Esophagus (tissue), 2 donors: Measurements from ENCODE around the gene FBXL20. TPM values are rescaled to one million over a fixed set of nuclear protein-coding genes. Genes with fewer than 3 reads are reported as not detected.

Experiments
- H3K27ac ChIP-seq, 2 donors: one replicate each; pipeline ENCODE4 v1.5.1; 2013; ENCODE audit warnings: low read depth in 2 of 2, mild to moderate bottlenecking in 2 of 2, inconsistent platforms in 1 of 2, low read length in 1 of 2, moderate library complexity in 1 of 2
- H3K27me3 ChIP-seq, 2 donors: one replicate each; pipeline ENCODE4 v1.6.1; 2013; ENCODE audit warnings: low read length in 2 of 2, control low read depth in 1 of 2, mild to moderate bottlenecking in 1 of 2; ENCODE audit not compliant: insufficient read depth in 2 of 2, control insufficient read depth in 1 of 2
- H3K36me3 ChIP-seq, 2 donors: one replicate each; pipeline ENCODE4 v1.6.1; 2013; ENCODE audit warnings: low read length in 1 of 2; ENCODE audit not compliant: control insufficient read depth in 2 of 2, insufficient read depth in 2 of 2
- H3K4me1 ChIP-seq, 2 donors: one replicate each; pipeline ENCODE4 v1.6.1; 2013; ENCODE audit warnings: low read length in 1 of 2; ENCODE audit not compliant: control insufficient read depth in 2 of 2, insufficient read depth in 2 of 2
- H3K4me3 ChIP-seq, 2 donors: one replicate each; pipeline ENCODE4 v1.5.1; 2013; ENCODE audit warnings: low read length in 2 of 2, mild to moderate bottlenecking in 2 of 2, low read depth in 1 of 2, moderate library complexity in 1 of 2
- H3K9me3 ChIP-seq, 2 donors: one replicate each; pipeline ENCODE4 v1.6.1; 2013; ENCODE audit warnings: mild to moderate bottlenecking in 2 of 2, low read depth in 1 of 2, low read length in 1 of 2, moderate library complexity in 1 of 2; ENCODE audit not compliant: control insufficient read depth in 2 of 2, insufficient read depth in 1 of 2
- WGBS, 2 donors: extraction: QIAGEN DNeasy Blood & Tissue Kit; methylation state at CpG; one replicate each; pipeline ENCODE4 v1.1.7; 2013; 5-methylcytosine and 5-hydroxymethylcytosine counted together
- polyA plus RNA-seq, 2 donors: library from polyadenylated mRNA; stranded (reverse); fragments of 200-250 nt; gene quantifications; one replicate each; pipeline ENCODE4 v1.2.3, GENCODE V29; 2013
- donor health status: healthy with polysubstance abuse.
- donor health status: Bipolar disorder and iron deficiency.

FBXL20 gene
- polyA plus RNA-seq, 2 donors = 2.3 to 3.8 TPM

DNA sequence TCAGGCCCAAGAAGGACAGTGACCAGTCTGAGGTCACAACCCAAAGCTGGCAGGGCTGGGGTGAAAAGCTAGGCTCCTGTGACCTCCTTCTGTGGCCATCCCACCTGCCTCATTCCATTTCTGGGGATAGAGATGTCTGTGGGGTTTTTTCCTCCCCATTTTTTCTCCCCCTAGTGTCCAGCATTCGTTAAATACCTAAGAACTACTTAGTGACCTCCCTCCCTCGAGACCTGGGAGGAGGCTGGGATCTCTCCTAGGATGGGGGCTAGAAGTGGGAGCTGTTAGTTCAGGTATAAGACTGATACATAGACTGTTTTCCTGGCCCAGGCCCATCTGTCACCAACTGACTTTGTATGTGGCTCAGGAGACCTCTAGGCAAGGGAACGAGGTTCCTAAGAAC, 155.2 kb downstream of the FBXL20 start:
- no peaks in the 10 kb centered on the region for H3K9me3 ChIP-seq
- WGBS, 2 donors = 49 to 50% methylated on average over 3 of the region's 3 CpGs
- no peaks in the 10 kb centered on the region for H3K36me3 ChIP-seq
- no peak overlapping the region for H3K4me3 ChIP-seq
- H3K4me1 ChIP-seq = no peaks in the 10 kb centered on the region
- no peak overlapping the region for H3K27ac ChIP-seq
- H3K27me3 ChIP-seq = no peaks in the 10 kb centered on the region

- no peaks in the 10 kb centered on the region for H3K36me3 ChIP-seq
- no peak overlapping the region for H3K27ac ChIP-seq
- H3K27me3 ChIP-seq = no peaks in the 10 kb centered on the region
- H3K4me1 ChIP-seq = no peaks in the 10 kb centered on the region
- H3K4me3 ChIP-seq = no peak overlapping the region
- WGBS, 2 donors = 32 to 37% methylated on average over 6 of the region's 6 CpGs
- H3K9me3 ChIP-seq = no peaks in the 10 kb centered on the region
Observed at GRCh38 chr17:39244600-39245570, 156.5 kb downstream of the FBXL20 start.

- Histone ChIP-seq H3K4me1 (peaks cover 0 to 4% of the 10 kb centered on the region in 2 donors), H3K27ac (no peak overlapping the region), H3K27me3 (no peaks in the 10 kb centered on the region), H3K4me3 (no peak overlapping the region), H3K9me3 (no peaks in the 10 kb centered on the region), H3K36me3 (no peaks in the 10 kb centered on the region)
- WGBS, 2 donors = 42 to 50% methylated on average over 11 of the region's 11 CpGs
Observed at GRCh38 chr17:39244016-39244599, 157.3 kb downstream of the FBXL20 start.

GRCh38 chr17:39243155-39243554, 158.3 kb downstream of the FBXL20 start:
- H3K27me3 ChIP-seq = no peaks in the 10 kb centered on the region

DNA sequence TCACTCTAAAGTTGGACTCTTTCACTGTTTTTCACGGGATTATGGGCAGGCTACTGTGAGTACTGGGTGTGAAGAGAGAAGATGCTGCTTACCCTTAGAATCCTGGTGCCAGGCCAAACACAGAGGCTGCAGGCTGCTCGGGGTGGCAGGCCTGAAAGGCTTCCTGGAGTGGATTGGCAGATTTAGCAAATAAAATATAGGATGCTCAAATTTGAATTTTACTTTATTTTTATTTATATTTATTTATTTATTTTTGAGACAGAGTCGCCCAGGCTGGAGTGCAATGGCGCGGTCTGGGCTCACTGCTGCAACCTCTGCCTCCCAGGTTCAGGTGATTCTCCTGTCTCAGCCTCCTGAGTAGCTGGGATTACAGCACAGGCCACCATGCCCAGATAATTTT, 160.8 kb downstream of the FBXL20 start:
- 84 to 89% methylated on average over 5 of the region's 5 CpGs for WGBS, 2 donors
- no peaks in the 10 kb centered on the region for H3K9me3 ChIP-seq

More at GRCh38 chr17:39243155-39243554, 158.3 kb downstream of the FBXL20 start:
- Histone ChIP-seq H3K4me3 (no peak overlapping the region), H3K27ac (no peak overlapping the region), H3K4me1 (peaks cover 0 to 4% of the 10 kb centered on the region in 2 donors), H3K9me3 (no peaks in the 10 kb centered on the region), H3K36me3 (no peaks in the 10 kb centered on the region)
- WGBS, 2 donors = 64 to 67% methylated on average over 8 of the region's 8 CpGs

GRCh38 chr17:39239640-39240314, 161.6 kb downstream of the FBXL20 start:
- peaks cover 0 to 4% of the 10 kb centered on the region in 2 donors for H3K4me1 ChIP-seq
- H3K27me3 ChIP-seq = no peaks in the 10 kb centered on the region
- no peak overlapping the region for H3K4me3 ChIP-seq
- WGBS, 2 donors = 25% methylated on average over 16 of the region's 16 CpGs
- no peak overlapping the region for H3K27ac ChIP-seq
- no peaks in the 10 kb centered on the region for H3K36me3 ChIP-seq
- no peaks in the 10 kb centered on the region for H3K9me3 ChIP-seq

More for the DNA sequence above, 160.8 kb downstream of the FBXL20 start:
- no peak overlapping the region for H3K4me3 ChIP-seq
- H3K4me1 ChIP-seq = peaks cover 0 to 4% of the 10 kb centered on the region in 2 donors
- H3K36me3 ChIP-seq = no peaks in the 10 kb centered on the region
- no peak overlapping the region for H3K27ac ChIP-seq
- no peaks in the 10 kb centered on the region for H3K27me3 ChIP-seq

GRCh38 chr17:39238311-39238972, 163.0 kb downstream of the FBXL20 start:
- Histone ChIP-seq H3K27ac (no peak overlapping the region), H3K36me3 (no peaks in the 10 kb centered on the region), H3K27me3 (no peaks in the 10 kb centered on the region), H3K4me3 (no peak overlapping the region), H3K9me3 (no peaks in the 10 kb centered on the region), H3K4me1 (peaks cover 0 to 4% of the 10 kb centered on the region in 2 donors)
- 27 to 30% methylated on average over 15 of the region's 15 CpGs for WGBS, 2 donors

DNA sequence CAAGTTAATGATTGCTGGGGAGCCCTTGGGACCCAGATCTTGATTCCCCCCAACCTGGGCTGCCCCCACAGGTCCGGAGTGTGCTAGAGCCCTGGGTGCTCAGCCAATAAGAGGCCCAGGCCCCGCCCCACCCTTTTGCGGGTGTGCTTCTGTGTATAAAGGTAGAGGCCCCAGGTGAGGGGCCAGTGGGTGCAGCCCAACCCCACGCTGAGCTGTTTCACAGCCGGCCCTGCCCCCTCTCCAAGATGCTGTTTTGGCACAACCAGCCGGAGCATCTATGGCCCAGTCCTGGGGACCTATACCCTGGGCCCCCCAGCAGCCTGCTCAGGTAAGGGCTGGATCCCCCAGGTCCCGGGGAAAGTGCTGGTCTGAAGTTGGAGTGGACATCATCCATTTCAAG, 163.8 kb downstream of the FBXL20 start:
- WGBS, 2 donors = 70 to 81% methylated on average over 7 of the region's 7 CpGs
- H3K27me3 ChIP-seq = no peaks in the 10 kb centered on the region
- H3K27ac ChIP-seq = no peak overlapping the region
- H3K4me3 ChIP-seq = no peak overlapping the region
- no peaks in the 10 kb centered on the region for H3K9me3 ChIP-seq
- H3K36me3 ChIP-seq = no peaks in the 10 kb centered on the region
- H3K4me1 ChIP-seq = peaks cover 0 to 4% of the 10 kb centered on the region in 2 donors

- WGBS, 2 donors = 69 to 82% methylated on average over 6 of the region's 6 CpGs
- no peak overlapping the region for H3K27ac ChIP-seq
- H3K4me3 ChIP-seq = no peak overlapping the region
- no peaks in the 10 kb centered on the region for H3K36me3 ChIP-seq
- H3K27me3 ChIP-seq = no peaks in the 10 kb centered on the region
- peaks cover 0 to 5% of the 10 kb centered on the region in 2 donors for H3K4me1 ChIP-seq
- no peaks in the 10 kb centered on the region for H3K9me3 ChIP-seq
Observed at GRCh38 chr17:39236981-39237441, 164.4 kb downstream of the FBXL20 start.
